ENCODE data around the gene KPNA2.
"Not testable (repeated sequence)": the region's sequence is repeated elsewhere in the genome, so short reads cannot be mapped to it uniquely, and the experiment has no call there.

The KPNA2 gene

GRCh38 chr17:68054296-68054900 is 18.9 kb downstream of the KPNA2 start:
- DNase-seq (ENCODE audit: low read depth in 2 of 3, low spot score in 2 of 3) = no peak

GRCh38 chr17:68057531-68057952 is 22.0 kb downstream of the KPNA2 start:
- DNase-seq (ENCODE audit: low read depth in 2 of 3, low spot score in 2 of 3) = no peak

GRCh38 chr17:68060336-68060735 is 24.8 kb downstream of the KPNA2 start:
- no peak for DNase-seq (ENCODE audit: low read depth in 2 of 3, low spot score in 2 of 3)

- DNase-seq (ENCODE audit: low read depth in 2 of 3, low spot score in 2 of 3) = no peak
These were observed 26.2 kb downstream of the KPNA2 start for GRCh38 chr17:68061512-68062313.

GRCh38 chr17:68065366-68065765 is 29.8 kb downstream of the KPNA2 start:
- DNase-seq (ENCODE audit: low read depth in 2 of 3, low spot score in 2 of 3) = not testable (repeated sequence)

- not testable (repeated sequence) for DNase-seq (ENCODE audit: low read depth in 2 of 3, low spot score in 2 of 3)
These were observed 33.0 kb downstream of the KPNA2 start for GRCh38 chr17:68068512-68068911.

- not testable (repeated sequence) for DNase-seq (ENCODE audit: low read depth in 2 of 3, low spot score in 2 of 3)
These were observed 35.3 kb downstream of the KPNA2 start for GRCh38 chr17:68070582-68071444.

GRCh38 chr17:68074279-68074678 is 38.7 kb downstream of the KPNA2 start:
- DNase-seq (ENCODE audit: low read depth in 2 of 3, low spot score in 2 of 3) = no peak

GRCh38 chr17:68075953-68076607 is 40.5 kb downstream of the KPNA2 start:
- DNase-seq (ENCODE audit: low read depth in 2 of 3, low spot score in 2 of 3) = not testable (repeated sequence)

- DNase-seq (ENCODE audit: low read depth in 2 of 3, low spot score in 2 of 3) = not testable (repeated sequence)
These were observed 42.0 kb downstream of the KPNA2 start for GRCh38 chr17:68077498-68077897.

- DNase-seq (ENCODE audit: low read depth in 2 of 3, low spot score in 2 of 3) = no peak
These were observed 45.0 kb downstream of the KPNA2 start for GRCh38 chr17:68080411-68081150.

- not testable (repeated sequence) for DNase-seq (ENCODE audit: low read depth in 2 of 3, low spot score in 2 of 3)
These were observed 46.0 kb downstream of the KPNA2 start for GRCh38 chr17:68081305-68082265.

GRCh38 chr17:68085771-68086381 is 50.3 kb downstream of the KPNA2 start:
- no peak for DNase-seq (ENCODE audit: low read depth in 2 of 3, low spot score in 2 of 3)

GRCh38 chr17:68086666-68087065 is 51.1 kb downstream of the KPNA2 start:
- DNase-seq (ENCODE audit: low read depth in 2 of 3, low spot score in 2 of 3) = not testable (repeated sequence)

GRCh38 chr17:68087131-68087623 is 51.6 kb downstream of the KPNA2 start:
- DNase-seq (ENCODE audit: low read depth in 2 of 3, low spot score in 2 of 3) = not testable (repeated sequence)

- DNase-seq (ENCODE audit: low read depth in 2 of 3, low spot score in 2 of 3) = no peak
These were observed 52.3 kb downstream of the KPNA2 start for GRCh38 chr17:68087851-68088250.

GRCh38 chr17:68089881-68090280 is 54.3 kb downstream of the KPNA2 start:
- DNase-seq (ENCODE audit: low read depth in 2 of 3, low spot score in 2 of 3) = no peak

- DNase-seq (ENCODE audit: low read depth in 2 of 3, low spot score in 2 of 3) = no peak
These were observed 59.0 kb downstream of the KPNA2 start for GRCh38 chr17:68094481-68095078.

All from activated CD8-positive, alpha-beta memory T cell treated with anti-CD3 and anti-CD28 coated beads for 48 hours (primary cell).